Stomach smooth muscle (tissue), 2 donors: ENCODE data around the gene CEP72.

Source experiments
- H3K27ac ChIP-seq: one replicate; pipeline ENCODE4 v1.7.0; 2013; ENCODE audit warnings: mild to moderate bottlenecking, low read length, inconsistent platforms
- H3K27me3 ChIP-seq, 2 donors: one replicate each; pipeline ENCODE4 v1.7.0; 2013; ENCODE audit warnings: low read length in 2 of 2; ENCODE audit not compliant: insufficient read depth in 2 of 2, control insufficient read depth in 1 of 2
- H3K36me3 ChIP-seq, 2 donors: one replicate each; pipeline ENCODE4 v1.7.0; 2013; ENCODE audit warnings: low read length in 2 of 2; ENCODE audit not compliant: control insufficient read depth in 2 of 2, insufficient read depth in 2 of 2
- H3K4me1 ChIP-seq: one replicate; pipeline ENCODE4 v1.7.0; 2013; ENCODE audit warnings: low read length; ENCODE audit not compliant: control insufficient read depth, insufficient read depth
- H3K4me3 ChIP-seq, 2 donors: one replicate each; pipeline ENCODE4 v1.7.0; 2013; ENCODE audit warnings: low read length in 2 of 2
- H3K9ac ChIP-seq, 2 donors: one replicate each; pipeline ENCODE4 v1.7.0; 2013; ENCODE audit warnings: low read length in 2 of 2, mild to moderate bottlenecking in 1 of 2
- H3K9me3 ChIP-seq, 2 donors: one replicate each; pipeline ENCODE4 v1.7.0; 2013; ENCODE audit warnings: low read length in 2 of 2; ENCODE audit not compliant: control insufficient read depth in 2 of 2
- donor health status: healthy.
- donor health status: Pancreatic carcinoma.

The CEP72 gene

DNA sequence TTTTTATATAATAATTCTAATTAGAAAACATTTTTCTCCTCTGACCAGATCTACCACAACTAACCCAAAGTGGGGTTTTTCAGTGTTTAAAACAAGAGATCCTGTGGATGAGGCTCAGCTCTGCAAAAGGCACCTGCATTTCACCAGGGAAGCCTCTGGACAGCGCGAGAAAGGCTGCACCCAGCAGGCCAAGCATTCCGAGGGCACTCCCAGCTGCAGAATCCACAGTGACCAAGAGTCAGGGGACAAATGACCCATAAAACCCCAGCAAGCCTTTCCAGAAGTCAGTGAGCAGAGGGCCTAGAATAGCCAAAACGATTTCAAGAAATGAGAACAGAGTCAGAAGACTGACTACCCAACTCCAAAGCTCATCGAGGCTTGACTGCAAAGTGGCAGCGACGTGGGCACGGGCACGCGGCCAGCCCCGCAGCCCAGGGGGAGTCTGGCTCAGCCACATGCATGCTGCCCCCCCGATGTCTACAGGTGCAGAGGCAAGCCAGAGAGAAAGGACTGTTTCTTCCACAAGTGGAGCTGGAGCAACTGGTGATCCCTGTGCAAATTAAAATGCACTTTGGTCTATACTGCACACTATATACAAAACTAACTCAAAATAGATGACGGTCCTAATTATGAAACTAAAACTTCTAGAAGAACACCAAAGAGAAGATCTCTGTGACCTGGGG lies 54.8 kb downstream of the CEP72 start:
- Histone ChIP-seq H3K36me3 (peaks cover 29% of the 10 kb centered on the region in 2 donors), H3K4me3 (no peak overlapping the region), H3K27ac (no peak overlapping the region), H3K9me3 (no peaks in the 10 kb centered on the region), H3K27me3 (no peaks in the 10 kb centered on the region), H3K4me1 (peaks cover 43% of the 10 kb centered on the region), H3K9ac (no peak overlapping the region)

DNA sequence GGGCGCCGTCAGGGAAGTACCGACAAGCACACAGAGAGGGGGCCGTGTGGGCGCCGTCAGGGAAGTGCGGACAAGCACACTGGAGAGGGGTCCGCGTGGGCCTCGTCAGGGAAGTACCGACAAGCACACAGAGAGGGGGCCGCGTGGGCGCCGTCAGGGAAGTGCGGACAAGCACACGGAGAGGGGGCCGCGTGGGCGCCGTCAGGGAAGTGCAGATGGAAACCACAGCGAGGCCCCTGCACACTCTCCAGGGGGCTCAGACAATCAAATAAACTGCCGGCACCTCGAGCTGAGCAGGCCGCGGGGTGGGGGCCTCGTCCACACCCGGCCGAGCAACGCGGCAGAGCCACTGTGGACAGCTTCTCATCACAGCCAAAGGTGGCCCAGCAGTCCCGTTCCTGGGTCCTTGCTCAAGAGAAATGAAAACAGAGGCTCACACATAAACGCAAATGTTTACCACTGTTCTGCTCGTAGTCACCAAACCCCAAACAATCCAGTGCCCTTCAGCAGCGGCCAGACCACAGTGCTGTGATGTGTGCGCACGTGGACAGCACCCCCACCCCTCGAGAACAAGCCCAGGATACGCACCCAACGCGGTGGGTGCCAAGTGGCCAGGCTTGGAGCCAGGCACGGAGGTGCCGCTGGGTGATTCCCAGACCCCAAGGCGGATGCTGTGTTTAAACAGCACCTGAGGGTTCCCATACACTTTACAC lies 56.3 kb downstream of the CEP72 start:
- Histone ChIP-seq H3K4me1 (peaks cover 57% of the 10 kb centered on the region), H3K4me3 (peak overlapping the region in 1 of 2 donors; percentile 29), H3K9me3 (no peaks in the 10 kb centered on the region), H3K27me3 (no peaks in the 10 kb centered on the region), H3K36me3 (peaks cover 16 to 18% of the 10 kb centered on the region in 2 donors), H3K9ac (peak overlapping the region in 1 of 2 donors; percentile 21), H3K27ac (peak overlapping the region; percentile 66)

DNA sequence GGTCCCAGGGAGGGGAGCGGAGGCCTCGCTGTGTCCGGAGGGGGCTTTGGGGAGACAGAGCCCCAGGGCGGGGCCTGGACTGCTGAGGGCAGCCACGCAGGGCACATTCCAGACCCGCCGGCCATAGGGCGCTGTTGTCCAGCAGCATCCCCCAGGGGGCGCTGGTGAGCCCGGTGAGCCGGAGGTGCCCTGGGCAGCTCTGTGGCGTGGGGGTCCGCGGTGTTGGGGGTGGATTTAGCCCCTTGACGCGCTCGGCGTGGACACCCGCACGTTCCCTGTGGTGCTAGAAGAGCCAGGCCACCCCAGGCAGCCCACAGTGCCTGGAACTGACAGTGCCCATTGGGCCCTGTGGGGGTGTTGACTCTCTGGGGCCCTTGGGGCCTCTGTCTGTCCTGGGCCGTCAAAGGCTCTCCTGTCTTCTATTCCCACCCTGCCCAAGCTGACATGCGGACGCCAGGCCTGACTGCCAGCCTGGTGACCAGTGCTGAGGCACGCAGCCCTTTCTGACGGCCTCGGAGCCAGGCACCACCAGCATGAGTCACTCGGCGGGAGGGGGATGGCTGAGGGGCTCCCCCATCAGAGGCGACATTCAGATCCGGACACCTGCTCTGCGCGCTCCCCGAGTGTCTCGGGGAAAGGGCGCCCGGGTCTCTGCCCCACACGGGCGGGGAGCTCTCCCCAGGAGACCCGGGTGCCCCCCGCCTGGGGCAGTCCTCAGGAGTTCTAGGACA lies 57.1 kb downstream of the CEP72 start:
- H3K4me1 ChIP-seq = peaks cover 66% of the 10 kb centered on the region
- H3K9me3 ChIP-seq = no peaks in the 10 kb centered on the region
- peak overlapping the region; percentile 66 for H3K27ac ChIP-seq
- H3K36me3 ChIP-seq = peaks cover 9 to 10% of the 10 kb centered on the region in 2 donors
- no peaks in the 10 kb centered on the region for H3K27me3 ChIP-seq
- H3K9ac ChIP-seq = peak overlapping the region; percentile 13 to 21
- peak overlapping the region in 1 of 2 donors; percentile 29 for H3K4me3 ChIP-seq

GRCh38 chr5:669842-670395 lies 57.8 kb downstream of the CEP72 start:
- Histone ChIP-seq H3K4me3 (no peak overlapping the region), H3K27ac (peak overlapping the region; percentile 66), H3K9ac (peak overlapping the region in 1 of 2 donors; percentile 13), H3K4me1 (peaks cover 72% of the 10 kb centered on the region), H3K36me3 (peaks cover 2 to 4% of the 10 kb centered on the region in 2 donors), H3K27me3 (no peaks in the 10 kb centered on the region), H3K9me3 (no peaks in the 10 kb centered on the region)

GRCh38 chr5:670396-671270 lies 58.5 kb downstream of the CEP72 start:
- Histone ChIP-seq H3K27me3 (no peaks in the 10 kb centered on the region), H3K9ac (no peak overlapping the region), H3K4me1 (peaks cover 79% of the 10 kb centered on the region), H3K36me3 (no peaks in the 10 kb centered on the region), H3K4me3 (no peak overlapping the region), H3K27ac (peak overlapping the region; percentile 66), H3K9me3 (no peaks in the 10 kb centered on the region)

DNA sequence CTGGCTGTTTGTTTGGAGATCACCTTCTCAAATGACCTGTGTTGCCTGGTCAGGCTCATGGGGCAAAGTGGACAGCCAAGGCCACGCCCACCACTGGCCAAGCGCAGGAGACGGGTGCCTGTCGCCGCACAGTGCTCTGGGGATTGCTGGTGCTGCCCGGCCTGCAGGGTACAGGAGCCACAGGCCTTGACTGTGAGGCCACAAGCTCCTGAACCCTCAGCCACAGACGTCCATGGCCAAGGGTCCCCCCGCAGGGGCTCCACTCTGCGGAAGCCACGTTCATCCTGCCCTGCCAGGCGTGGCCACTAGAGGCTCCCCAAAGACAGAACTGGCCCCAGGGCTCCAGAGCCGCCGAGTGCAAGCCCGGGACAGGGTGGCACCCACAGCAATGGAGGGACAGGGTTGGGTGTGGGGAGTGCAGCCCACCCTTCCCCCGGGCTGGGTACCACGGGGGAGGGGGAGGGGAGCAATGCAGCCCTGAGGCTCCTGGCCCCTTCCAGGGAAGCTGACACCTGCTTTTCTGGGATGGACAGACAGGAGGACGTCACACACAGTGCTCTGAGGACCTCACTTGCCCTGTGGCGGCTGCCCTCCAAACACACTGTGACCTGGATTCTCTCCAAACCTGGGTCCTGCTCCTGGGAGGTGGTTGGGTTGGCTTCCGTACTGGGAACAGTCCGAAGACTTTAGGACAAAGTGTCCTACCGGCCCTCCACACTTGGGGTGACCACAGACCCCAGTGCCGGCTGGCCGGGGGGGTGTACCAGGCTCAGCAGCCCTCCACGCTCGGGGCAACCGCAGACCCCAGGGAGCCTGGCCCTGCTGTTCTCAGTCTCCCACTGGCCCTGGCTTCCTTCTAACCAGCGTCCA lies 59.6 kb downstream of the CEP72 start:
- H3K9me3 ChIP-seq = no peaks in the 10 kb centered on the region
- H3K27me3 ChIP-seq = no peaks in the 10 kb centered on the region
- H3K4me3 ChIP-seq = peak overlapping the region; percentile 26 to 69
- peaks cover 2 to 5% of the 10 kb centered on the region in 2 donors for H3K36me3 ChIP-seq
- no peak overlapping the region for H3K9ac ChIP-seq
- peaks cover 89% of the 10 kb centered on the region for H3K4me1 ChIP-seq
- peak overlapping the region; percentile 66 for H3K27ac ChIP-seq

- peak overlapping the region; percentile 26 to 69 for H3K4me3 ChIP-seq
- peaks cover 87% of the 10 kb centered on the region for H3K4me1 ChIP-seq
- H3K27me3 ChIP-seq = no peaks in the 10 kb centered on the region
- H3K27ac ChIP-seq = peak overlapping the region; percentile 66
- H3K9me3 ChIP-seq = no peaks in the 10 kb centered on the region
- H3K36me3 ChIP-seq = peaks cover 5% of the 10 kb centered on the region in 2 donors
- H3K9ac ChIP-seq = peak overlapping the region in 1 of 2 donors; percentile 42
Measured at GRCh38 chr5:672329-673160, 60.4 kb downstream of the CEP72 start.

- Histone ChIP-seq H3K27ac (peak overlapping the region; percentile 66), H3K4me1 (peaks cover 89% of the 10 kb centered on the region), H3K9me3 (no peaks in the 10 kb centered on the region), H3K36me3 (peaks cover 5% of the 10 kb centered on the region in 2 donors), H3K27me3 (no peaks in the 10 kb centered on the region), H3K4me3 (peak overlapping the region; percentile 26 to 69), H3K9ac (peak overlapping the region in 1 of 2 donors; percentile 29)
Measured at GRCh38 chr5:673161-673830, 61.2 kb downstream of the CEP72 start.
